Muscle of leg (tissue), 11 donors: ENCODE measurements around the gene SOAT2. TPM values are rescaled to one million over a fixed set of nuclear protein-coding genes. Genes with fewer than 3 reads are reported as not detected.
A peak's percentile ranks its signal among the peaks of the same experiment; 100 is the strongest.

Experiments used
- DNase-seq: peaks from one replicate; pipeline ENCODE4 v3.0.0; 2013
- H3K27ac ChIP-seq: one replicate; pipeline ENCODE4 v1.5.1; 2013; ENCODE audit warnings: mild to moderate bottlenecking, low read length, control low read depth
- H3K27me3 ChIP-seq: one replicate; pipeline ENCODE4 v1.6.1; 2013; ENCODE audit warnings: low read length; ENCODE audit not compliant: control insufficient read depth, insufficient read depth
- H3K36me3 ChIP-seq: one replicate; pipeline ENCODE4 v1.6.1; 2013; ENCODE audit warnings: low read length; ENCODE audit not compliant: control insufficient read depth, insufficient read depth
- H3K4me1 ChIP-seq: one replicate; pipeline ENCODE4 v1.6.1; 2013; ENCODE audit warnings: low read length; ENCODE audit not compliant: control insufficient read depth, insufficient read depth
- H3K4me3 ChIP-seq: one replicate; pipeline ENCODE4 v1.5.1; 2013; ENCODE audit warnings: low read length, control low read depth
- H3K9me3 ChIP-seq: replicated peaks from 2 replicates; pipeline ENCODE4 v1.6.1; 2013; ENCODE audit warnings: low read depth, low read length; ENCODE audit not compliant: control insufficient read depth
- WGBS: methylation state at CpG from one replicate; pipeline ENCODE4 v1.1.5; 2013; ENCODE audit warnings: missing lambda C conversion rate; ENCODE audit not compliant: insufficient coverage; 5-methylcytosine and 5-hydroxymethylcytosine counted together
- polyA plus RNA-seq, 8 donors: library from polyadenylated mRNA; unstranded; fragments of 120-200 nt; gene quantifications; one replicate each; pipeline versions ENCODE4 v1.2.1 to v1.2.3, GENCODE V29; 2013; ENCODE audit warnings: inconsistent platforms in 1 of 8, low replicate concordance in 1 of 8; ENCODE audit not compliant: insufficient read length in 8 of 8, insufficient read depth in 1 of 8
- total RNA-seq: library from RNA; stranded (reverse); fragments of 120-200 nt; gene quantifications from one replicate; pipeline ENCODE4 v1.2.4, GENCODE V29; 2013

Gene SOAT2
- total and polyA plus RNA-seq, 9 donors, result 0.04 to 4.8 (median 0.14) TPM

DNA sequence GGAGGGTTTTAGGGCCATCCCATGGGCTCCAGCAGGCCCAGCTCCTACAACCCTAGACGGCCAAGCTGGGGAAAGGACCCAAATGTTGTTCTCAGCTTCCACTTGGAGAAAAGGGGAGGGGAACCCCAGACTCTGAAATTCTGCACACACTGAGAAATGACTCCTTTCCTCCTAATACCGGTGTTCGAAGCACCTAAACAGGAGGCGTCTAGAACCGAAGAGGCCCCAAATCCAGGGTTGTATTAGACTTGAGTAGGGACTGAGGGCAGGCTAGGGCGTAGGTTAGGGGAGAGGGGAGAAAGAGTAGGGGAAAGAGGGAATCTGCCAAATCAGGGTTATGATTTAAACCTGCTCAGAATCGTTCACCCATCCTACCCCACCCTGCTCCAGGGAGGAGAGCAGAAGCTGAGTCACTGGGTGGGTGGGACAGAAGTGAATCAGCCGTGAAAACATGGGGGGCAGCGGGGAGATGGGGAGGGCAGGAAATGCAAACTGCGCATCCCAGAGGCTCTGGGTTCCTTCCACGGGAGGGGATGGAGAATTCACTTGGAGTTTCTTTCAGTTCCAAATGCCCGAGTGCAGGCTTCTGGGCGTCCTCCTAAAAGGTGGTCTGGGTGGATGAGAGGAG lies 4.8 kb upstream of the SOAT2 start:
- Histone ChIP-seq H3K4me1 (peaks cover 45% of the 10 kb centered on the region), H3K9me3 (no peaks in the 10 kb centered on the region), H3K4me3 (peak overlapping the region; percentile 73), H3K27ac (peak overlapping the region; percentile 91), H3K27me3 (no peaks in the 10 kb centered on the region), H3K36me3 (peaks cover 13% of the 10 kb centered on the region)
- 29% methylated on average over 5 of the region's 13 CpGs for WGBS
- peak; percentile 80 for DNase-seq

DNA sequence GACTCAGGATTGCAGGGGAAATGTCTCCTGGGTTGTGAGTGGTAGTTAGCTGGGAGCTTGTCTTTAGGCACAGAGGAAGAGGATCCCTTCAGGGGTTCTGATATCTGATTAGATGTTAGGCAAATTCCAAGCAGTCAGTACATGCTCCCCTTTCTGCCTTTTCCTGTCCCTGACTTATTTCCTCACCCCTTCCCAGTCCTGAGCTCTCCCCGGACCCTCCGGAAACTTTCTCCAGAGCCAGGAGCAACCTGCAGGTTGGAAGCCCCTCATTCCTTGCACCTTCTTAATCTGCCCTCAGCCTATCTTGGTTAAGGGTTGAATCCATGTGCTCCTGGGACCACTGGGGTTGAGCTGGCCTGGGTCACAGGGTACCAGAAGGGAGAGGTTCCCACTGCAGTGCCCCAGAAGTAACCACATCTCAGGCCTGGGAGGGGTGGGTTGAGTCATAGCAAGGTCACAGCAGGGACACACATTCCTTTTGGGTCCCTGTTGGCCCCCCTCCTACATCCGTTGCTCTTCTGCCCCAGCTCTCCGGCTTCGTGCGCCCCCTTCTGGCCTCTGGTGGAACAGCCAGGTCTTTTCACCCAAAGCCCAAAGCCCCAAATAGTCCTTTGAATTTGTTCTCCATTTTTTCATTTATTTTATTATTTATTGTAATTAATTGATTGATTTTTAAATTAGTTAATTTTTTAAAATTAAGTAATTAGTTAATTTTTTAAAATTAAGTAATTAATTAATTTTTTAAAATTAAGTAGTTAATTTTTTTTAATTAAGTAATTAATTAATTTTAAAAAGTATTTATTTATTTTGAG lies 4.0 kb upstream of the SOAT2 start:
- Histone ChIP-seq H3K36me3 (peaks cover 13% of the 10 kb centered on the region), H3K27me3 (no peaks in the 10 kb centered on the region), H3K4me1 (peaks cover 46% of the 10 kb centered on the region), H3K9me3 (no peaks in the 10 kb centered on the region), H3K4me3 (peak overlapping the region; percentile 73), H3K27ac (peak overlapping the region; percentile 91)
- WGBS, result 8% methylated on average over 2 of the region's 6 CpGs
- peak; percentile 96 for DNase-seq

GRCh38 chr12:53100466-53101151 lies 2.7 kb upstream of the SOAT2 start:
- H3K27me3 ChIP-seq, result no peaks in the 10 kb centered on the region
- H3K4me1 ChIP-seq, result peaks cover 44% of the 10 kb centered on the region
- no peak for DNase-seq
- H3K4me3 ChIP-seq, result no peak overlapping the region
- 63% methylated on average over 8 of the region's 13 CpGs for WGBS
- H3K36me3 ChIP-seq, result peaks cover 13% of the 10 kb centered on the region
- H3K9me3 ChIP-seq, result no peaks in the 10 kb centered on the region
- no peak overlapping the region for H3K27ac ChIP-seq

- peaks cover 13% of the 10 kb centered on the region for H3K36me3 ChIP-seq
- no peak for DNase-seq
- peaks cover 46% of the 10 kb centered on the region for H3K4me1 ChIP-seq
- 67% methylated on average over 4 of the region's 7 CpGs for WGBS
- no peak overlapping the region for H3K4me3 ChIP-seq
- no peak overlapping the region for H3K27ac ChIP-seq
- no peaks in the 10 kb centered on the region for H3K9me3 ChIP-seq
- H3K27me3 ChIP-seq, result no peaks in the 10 kb centered on the region
Measured at GRCh38 chr12:53101266-53101665, 2.0 kb upstream of the SOAT2 start.

DNA sequence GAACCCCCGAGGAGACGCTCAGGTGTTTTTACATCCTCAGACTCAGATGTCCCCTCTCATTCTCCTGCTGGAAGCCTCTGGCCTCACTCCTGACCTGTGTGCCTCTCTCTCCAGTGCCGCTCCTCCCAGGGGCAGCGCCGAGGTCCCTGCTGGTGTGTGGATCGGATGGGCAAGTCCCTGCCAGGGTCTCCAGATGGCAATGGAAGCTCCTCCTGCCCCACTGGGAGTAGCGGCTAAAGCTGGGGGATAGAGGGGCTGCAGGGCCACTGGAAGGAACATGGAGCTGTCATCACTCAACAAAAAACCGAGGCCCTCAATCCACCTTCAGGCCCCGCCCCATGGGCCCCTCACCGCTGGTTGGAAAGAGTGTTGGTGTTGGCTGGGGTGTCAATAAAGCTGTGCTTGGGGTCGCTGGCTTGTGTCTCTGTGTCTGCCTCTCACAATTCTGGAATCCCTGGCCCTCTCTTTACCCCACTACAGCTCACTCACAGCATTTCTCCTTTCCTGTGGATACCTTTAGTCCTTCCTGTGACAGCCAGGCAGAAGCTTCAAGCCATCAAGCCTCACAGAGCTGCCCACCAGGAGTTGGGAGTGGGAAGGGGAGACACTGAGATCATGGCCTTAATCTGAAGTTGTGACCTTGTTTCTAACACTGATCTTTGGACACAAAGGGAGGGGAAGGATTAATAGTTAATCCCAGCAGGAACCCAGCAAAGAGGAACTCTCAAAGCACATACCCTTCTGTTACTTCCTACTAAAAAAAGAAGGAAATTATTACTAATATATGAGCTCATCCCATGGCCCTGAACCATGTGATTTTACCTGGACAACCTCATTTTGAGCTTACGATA lies 1.1 kb upstream of the SOAT2 start:
- peaks cover 13% of the 10 kb centered on the region for H3K36me3 ChIP-seq
- no CpG with 5 or more reads among the region's 12 CpGs for WGBS
- no peak overlapping the region for H3K27ac ChIP-seq
- no peak overlapping the region for H3K4me3 ChIP-seq
- no peaks in the 10 kb centered on the region for H3K9me3 ChIP-seq
- DNase-seq, result no peak
- peaks cover 44% of the 10 kb centered on the region for H3K4me1 ChIP-seq
- H3K27me3 ChIP-seq, result no peaks in the 10 kb centered on the region

DNA sequence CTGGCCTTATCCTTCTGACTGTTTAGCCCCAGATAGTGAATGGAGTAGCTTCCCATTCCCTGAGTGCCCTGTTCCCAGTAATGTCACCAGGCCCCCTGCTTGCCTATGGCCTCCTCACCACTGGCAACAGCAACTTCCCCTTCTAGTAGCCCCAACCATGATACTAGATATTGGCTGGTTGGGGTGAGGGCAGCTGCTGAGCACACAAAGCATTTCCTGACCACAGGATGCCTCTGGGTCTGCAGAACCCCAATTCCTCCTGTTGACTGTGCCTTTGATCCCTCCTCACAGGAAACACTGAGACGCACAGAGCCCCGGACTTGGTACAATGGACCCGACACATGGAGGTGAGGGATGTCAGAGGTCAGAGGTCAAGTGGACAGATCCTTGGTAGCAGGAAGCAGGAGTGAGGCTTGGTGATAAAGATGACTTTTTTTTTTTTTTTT lies 597 bp downstream of the SOAT2 start:
- Histone ChIP-seq H3K27me3 (no peaks in the 10 kb centered on the region), H3K9me3 (no peaks in the 10 kb centered on the region), H3K36me3 (peaks cover 13% of the 10 kb centered on the region), H3K4me3 (no peak overlapping the region), H3K4me1 (peaks cover 32% of the 10 kb centered on the region), H3K27ac (no peak overlapping the region)
- whole genome bisulfite sequencing, result no CpG with 5 or more reads among the region's 3 CpGs
- peak; percentile 52 for DNase-seq

DNA sequence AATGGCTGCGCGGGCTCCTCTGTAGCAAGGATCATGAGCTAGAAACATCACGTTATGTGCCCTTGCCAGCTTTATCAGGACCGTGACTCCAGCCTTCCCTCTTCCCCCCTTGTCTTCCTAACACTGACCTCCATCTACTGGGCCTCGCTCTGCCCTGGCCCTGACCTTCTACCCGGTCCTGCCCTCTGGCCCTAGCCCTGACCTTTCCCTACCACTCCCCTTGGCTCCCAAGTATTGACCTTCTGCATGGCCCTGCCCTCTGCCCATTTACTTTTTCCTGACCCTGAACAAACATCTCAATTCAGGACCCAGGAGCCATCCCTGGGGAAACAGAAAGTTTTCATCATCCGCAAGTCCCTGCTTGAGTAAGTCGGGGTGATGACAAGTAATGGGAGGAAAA lies 2.0 kb downstream of the SOAT2 start:
- WGBS, result 86% methylated on average over 6 of the region's 8 CpGs
- H3K36me3 ChIP-seq, result peaks cover 13% of the 10 kb centered on the region
- peaks cover 26% of the 10 kb centered on the region for H3K4me1 ChIP-seq
- H3K27me3 ChIP-seq, result no peaks in the 10 kb centered on the region
- no peaks in the 10 kb centered on the region for H3K9me3 ChIP-seq
- H3K4me3 ChIP-seq, result no peak overlapping the region
- no peak overlapping the region for H3K27ac ChIP-seq
- DNase-seq, result no peak

- Histone ChIP-seq H3K9me3 (no peaks in the 10 kb centered on the region), H3K4me3 (no peak overlapping the region), H3K36me3 (peaks cover 7% of the 10 kb centered on the region), H3K27ac (no peak overlapping the region), H3K27me3 (no peaks in the 10 kb centered on the region), H3K4me1 (peaks cover 26% of the 10 kb centered on the region)
- no peak for DNase-seq
- 79% methylated on average over 5 of the region's 7 CpGs for WGBS
Measured at GRCh38 chr12:53105712-53106439, 2.6 kb downstream of the SOAT2 start.

- Histone ChIP-seq H3K27ac (peak overlapping the region; percentile 25), H3K4me3 (no peak overlapping the region), H3K27me3 (no peaks in the 10 kb centered on the region), H3K36me3 (peaks cover 2% of the 10 kb centered on the region), H3K9me3 (no peaks in the 10 kb centered on the region), H3K4me1 (peaks cover 26% of the 10 kb centered on the region)
- no CpG with 5 or more reads among the region's 7 CpGs for WGBS
- DNase-seq, result no peak
Measured at GRCh38 chr12:53107122-53107521, 3.8 kb downstream of the SOAT2 start.
